GM21526 (cell line): ENCODE data around the gene MUC5AC.

Experiments used
- ATAC-seq: cut with Tn5 transposase; IDR thresholded peaks from one replicate; pipeline ENCODE4 v1.9.1; 2021; ENCODE audit warnings: moderate library complexity; ENCODE audit not compliant: unreplicated experiment, low FRiP score

The MUC5AC gene

DNA sequence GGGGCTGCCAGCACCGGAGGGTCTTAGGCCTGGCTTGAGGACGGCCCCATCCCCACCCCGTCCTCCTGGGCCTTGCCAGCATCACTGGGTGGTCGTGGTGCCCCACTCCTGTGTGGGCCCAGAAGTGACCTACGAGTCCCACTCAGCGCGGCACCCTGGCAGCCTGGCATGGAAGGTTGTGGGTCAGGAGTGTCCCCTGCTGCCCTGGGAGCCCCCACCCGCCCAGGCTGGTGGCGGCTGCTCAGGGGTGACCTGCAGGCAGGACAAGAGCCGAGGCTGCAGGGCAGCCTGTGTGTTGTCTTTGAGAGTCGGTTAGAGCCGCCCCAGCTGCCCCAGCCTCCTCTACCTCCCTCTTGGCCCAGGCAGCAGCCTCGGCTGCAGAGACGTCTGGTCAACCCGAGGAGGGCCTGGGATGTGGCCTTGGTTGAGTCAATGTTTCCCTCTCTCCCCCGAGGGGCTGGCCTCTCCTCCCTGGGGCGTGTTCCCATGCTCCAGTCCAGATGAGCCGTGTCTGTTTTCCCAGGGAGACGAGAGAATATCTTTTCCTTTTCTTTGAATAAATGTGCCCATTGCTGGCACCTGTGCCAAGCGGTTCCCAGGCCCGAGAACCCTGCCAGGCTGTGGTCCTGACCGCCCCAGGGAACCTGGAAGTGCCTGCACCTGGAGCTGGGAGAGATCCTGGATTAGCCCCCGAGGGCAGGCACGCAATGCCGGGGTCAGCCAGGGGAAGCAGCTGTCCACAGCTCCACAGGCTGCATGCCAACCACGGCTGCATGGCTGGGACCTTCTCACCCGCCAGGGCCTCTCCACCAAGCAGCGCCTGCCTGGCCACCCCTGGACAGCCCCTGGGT is 35.7 kb upstream of the MUC5AC start:
- ATAC-seq: no peak

DNA sequence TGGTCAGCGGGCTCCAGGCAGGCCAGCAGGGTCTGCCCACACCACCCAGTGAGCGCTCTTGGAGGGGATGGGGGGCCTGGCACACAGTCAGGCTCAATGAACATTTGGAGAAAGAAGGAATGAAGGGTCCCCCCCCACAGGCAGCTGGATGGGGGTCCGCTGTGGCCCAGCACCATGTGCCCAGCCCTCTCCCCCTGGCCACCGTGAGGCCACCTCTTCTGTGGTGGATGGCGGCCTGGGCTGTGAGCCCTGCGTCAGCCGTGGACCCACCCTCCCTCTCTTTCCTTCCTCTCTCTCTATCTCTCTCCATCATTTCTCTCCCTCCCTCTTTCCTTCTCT is 35.1 kb upstream of the MUC5AC start:
- no peak for ATAC-seq

DNA sequence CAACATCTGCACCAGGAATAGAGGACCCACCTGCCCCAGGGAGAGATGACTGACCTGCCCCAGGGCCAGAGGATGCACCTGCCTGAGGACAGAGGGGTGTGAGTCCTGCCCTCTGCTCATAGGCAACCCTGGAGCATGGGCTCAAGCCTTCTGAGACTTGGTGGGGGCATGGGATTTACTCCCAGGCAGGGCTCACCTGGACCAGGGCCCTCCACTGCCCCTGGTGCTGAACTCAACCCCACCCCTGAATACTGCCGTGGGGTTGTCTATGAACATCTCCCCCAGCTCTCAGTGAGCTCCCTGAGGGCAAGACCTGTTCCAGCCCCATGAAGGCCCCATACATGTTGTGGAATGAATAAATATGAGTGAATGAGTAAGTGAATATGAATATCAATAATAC is 33.8 kb upstream of the MUC5AC start:
- ATAC-seq: no peak

DNA sequence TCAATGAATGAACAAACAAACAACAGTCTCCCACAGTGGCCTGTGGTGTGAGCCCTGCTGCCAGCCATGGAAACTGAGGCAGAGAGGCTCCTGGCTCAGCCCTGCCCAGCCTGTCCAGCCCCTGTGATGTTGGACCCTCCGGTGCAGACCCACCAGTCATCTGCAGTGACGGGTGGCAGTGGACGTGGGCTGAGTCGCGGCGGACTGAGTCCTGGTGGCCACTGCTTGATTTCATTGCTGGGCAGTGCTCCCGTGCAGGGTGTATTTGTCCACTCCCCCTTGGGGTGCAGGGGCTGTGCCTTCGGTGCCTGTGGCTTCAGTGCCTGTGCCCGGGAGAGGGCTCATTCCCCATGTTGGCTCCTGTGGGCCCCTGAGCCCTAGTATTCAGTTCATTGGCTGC is 31.9 kb upstream of the MUC5AC start:
- no peak for ATAC-seq

DNA sequence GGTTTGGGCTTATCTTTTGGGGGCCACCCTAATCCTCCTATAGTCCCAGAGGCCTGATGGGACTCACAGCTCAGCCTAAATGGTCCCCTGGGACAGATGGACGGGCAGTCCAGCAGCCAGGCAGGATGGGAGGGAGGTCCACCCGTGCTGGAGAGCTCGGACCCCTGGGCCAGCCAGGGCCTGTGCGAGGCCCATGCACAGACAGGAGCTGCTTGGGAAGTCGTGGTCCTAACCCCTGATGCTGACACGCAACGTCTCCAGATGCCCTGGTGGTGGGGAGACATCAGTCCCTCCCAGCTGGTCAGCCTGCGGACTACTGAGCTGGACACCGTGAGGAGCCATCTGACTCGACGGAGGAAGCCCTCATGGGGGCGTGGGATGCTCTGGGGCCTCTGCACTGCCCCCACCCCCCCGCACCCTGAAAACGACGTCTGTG is 31.2 kb upstream of the MUC5AC start:
- ATAC-seq: no peak

DNA sequence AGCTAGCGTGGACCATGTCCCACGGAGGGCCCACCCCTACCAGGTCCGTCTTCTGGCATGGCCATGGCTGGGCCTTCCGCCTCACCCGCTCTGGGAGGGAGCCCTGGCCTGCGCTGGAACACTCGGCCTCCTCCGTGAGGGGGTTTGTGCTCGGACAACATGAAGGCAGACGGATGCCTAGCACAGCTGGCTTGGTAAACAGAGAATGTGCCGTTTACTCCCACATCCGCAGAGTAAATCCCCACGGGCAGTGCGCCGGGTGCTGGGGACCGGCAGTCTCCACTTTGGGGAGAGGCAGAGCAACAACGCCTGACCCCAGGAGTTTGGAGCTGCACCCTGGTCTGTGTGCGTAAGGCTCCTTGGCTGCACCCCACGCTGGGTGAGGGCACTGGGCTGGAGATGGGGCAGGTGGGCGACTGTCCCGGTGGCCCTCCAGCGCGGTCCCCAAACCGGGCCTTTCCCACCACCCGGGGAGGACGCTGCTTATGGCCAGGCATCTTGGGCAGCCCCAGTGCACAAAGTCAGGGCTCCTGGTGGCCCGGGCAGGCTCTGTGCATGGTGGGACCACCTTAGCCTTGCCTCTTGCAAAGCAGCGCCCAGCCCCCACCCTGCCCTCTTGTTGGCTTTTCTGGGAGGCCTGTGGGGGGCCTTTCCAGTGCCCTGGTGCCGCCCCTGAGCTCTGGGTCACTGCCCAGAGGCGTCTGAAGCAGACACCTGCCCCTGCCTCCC is 30.7 kb upstream of the MUC5AC start:
- ATAC-seq: no peak

DNA sequence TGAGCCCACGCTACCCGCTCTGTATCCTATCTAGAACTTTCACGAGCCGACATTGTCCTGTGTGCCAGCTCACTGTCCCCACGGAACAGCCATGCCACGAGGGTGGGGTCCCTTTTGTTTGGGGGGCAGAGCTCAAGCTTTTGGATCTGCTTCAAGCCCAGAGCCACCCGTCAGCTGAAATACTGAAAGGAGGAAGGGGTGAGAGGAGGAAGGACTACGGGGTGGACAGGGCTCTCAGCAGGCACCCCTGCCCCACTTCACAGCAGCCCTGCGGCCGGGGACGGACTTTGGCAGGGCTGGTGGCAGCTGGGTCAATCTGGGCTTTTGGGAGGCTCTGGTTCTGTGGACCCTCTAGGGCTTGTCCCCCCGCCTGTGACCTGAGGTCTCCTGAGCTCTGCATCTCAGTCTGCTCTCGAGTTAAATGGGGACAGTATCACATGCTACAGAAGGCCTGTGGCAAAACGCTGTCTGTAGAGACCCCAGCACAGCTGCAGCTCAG is 30.0 kb upstream of the MUC5AC start:
- ATAC-seq: no peak

DNA sequence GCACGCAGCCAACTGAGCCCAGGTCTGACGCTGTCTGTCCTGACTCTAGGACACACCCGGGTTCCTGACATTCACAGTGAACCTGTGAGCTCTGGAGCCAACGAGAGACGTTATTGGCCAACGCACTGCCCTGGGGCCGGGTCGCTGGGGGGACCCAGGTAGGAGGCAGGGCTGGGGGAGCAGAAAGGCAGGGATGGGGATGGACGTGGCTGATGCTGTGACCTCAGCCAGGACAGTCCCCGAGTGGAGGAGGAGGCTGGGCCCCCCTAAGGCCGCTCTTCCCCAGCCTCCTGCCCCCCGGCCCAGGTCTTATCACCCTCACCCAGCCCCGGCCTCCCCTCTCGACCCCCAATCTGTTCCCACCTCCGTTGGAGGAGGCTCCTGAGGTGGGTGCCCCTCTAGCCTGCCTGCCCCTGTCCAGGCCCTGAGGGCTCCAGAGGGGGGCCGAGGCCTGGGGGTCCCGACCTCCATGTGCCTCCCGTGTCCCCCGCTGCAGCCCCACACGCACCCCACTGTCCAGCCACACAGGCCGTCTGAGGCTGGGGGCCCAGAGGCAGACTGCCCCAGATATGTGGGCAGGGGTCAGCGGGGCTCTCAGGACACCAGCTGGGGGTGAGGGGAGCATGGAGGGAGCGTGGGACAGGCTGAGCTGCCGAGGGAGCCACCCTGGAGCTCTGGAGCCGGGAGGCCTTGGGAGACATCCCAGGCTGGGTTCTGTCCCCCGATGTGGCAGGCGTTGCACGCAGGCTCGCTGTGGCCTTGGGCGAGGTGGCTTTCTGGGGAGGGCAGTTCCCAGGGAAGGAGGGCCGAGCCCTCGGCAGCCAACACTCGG is 29.2 kb upstream of the MUC5AC start:
- no peak for ATAC-seq

DNA sequence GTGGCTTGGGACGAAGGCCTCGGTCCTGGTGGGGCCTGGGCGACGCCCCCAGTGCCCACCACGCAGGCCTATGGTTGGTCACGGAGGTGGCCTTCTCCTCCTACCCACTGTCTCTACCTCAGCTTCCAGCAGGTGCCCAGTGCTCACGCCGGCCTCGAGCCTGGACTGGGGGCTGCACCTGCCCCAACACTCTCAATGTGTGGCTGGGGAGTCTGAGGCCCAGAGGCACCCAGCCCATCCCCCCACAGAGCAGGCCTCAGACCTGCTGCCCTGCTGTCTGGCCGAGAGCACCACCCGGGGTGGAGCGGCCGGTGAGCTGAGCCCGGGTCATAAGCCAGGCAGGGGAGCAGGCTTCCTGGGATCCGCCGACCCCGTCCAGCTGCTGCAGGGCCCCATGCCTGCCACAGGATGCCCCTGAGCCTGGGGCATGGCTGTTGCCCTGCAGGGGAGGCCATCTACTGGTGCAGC is 28.6 kb upstream of the MUC5AC start:
- no peak for ATAC-seq

DNA sequence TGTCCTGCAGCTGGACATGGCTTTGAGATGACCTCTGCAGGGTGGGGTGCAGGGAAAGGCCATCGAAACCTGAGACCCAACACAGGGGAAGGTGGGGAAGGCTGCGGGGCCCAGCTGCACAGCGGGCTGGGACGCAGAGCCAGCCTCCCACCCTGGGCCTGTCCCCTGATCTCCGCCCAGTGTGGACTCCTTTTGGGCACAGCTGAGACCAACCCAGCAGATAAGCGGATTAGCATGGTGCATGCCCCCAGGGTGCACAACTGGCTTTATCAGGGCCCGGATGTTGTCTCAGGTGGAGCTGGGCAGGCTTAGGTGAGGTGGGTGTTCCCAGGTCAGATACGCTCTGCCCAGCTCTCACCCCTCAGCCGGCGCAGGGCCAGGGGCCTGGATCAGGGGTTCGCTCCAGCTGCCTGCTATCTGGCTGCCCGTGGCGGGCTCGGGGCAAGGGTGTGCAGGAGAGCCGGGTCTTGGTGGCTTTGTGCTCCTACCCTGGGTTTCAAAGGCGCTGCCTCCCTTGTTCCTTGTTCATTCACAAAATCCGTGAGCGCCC is 28.1 kb upstream of the MUC5AC start:
- ATAC-seq: no peak

DNA sequence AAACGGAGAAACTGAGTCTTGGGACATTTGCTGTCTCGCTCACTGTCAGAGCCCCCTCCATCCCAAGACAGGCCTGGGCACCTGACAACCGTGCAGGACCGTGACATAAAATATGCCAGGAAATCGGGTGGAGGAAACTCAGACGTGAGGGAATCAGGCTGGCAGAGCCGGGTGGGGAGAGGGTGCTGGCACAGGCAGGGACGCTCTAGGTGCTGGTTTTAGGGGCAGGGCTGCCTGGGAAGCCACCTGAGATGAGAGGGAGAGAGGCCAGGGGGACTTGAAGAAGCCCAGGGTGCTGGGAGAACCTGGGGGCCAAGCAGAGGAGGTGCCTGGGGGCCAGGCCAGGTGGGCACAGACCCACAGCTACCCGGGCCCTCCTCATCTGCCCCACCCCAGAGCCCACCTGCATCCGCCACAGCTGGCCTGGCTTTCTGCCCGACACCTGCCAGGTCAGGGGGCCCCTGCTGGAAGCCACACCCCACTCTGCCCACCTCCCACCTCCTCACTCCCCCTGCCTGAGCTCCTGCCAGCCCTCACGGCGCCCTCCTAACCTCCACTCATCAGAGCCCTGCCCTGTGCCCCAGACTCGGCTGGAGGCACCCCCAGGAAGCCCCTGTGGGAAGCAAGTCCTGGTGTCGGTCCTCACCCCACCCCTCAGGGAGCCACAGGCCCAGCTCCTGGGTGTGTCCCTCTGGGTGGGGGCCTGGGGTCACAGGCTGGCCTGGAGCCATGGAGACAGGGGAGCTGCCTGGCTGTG is 27.3 kb upstream of the MUC5AC start:
- ATAC-seq: no peak

DNA sequence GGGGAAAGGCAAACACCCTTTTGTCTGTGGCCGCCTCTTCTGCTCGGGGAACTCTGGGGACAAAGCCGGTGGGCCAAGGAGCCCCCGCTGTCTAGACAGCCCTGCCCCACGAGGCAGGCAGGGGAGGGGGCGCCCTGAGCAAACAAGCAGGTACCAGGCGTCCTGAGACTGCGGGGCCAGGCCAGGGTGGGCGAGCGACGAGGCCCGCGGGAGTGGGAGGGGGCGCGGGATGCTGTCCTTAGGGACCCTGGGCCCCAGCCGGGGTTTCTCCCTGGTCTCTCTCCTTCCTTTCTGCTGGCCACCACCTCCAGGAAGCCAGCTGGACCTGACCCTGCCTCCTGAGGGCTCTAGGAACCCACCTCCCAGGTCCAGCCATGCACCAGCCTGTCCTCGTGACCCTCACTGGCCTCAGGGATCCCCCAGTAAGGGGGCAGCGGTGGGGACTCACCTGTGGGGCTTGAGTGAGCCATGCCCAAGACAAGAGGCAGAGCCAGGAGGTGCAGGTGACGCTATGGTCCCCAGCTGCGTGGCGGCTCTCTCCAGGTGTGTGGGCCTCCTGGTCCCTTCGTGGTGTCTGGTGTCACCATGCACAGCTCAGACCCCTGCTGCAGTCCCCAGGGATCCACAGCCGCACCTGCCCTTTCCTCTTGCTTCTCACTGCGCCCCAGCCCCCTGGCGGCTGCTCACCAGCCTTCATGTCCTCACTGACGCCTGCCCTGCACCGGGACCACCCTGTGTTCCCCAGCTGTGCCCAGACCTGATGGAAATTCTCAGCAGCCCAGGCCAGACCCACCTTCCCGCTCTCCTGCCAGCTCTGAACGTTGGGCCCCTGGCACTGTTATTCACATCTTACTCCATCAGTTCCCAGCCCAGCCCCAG is 26.5 kb upstream of the MUC5AC start:
- no peak for ATAC-seq

DNA sequence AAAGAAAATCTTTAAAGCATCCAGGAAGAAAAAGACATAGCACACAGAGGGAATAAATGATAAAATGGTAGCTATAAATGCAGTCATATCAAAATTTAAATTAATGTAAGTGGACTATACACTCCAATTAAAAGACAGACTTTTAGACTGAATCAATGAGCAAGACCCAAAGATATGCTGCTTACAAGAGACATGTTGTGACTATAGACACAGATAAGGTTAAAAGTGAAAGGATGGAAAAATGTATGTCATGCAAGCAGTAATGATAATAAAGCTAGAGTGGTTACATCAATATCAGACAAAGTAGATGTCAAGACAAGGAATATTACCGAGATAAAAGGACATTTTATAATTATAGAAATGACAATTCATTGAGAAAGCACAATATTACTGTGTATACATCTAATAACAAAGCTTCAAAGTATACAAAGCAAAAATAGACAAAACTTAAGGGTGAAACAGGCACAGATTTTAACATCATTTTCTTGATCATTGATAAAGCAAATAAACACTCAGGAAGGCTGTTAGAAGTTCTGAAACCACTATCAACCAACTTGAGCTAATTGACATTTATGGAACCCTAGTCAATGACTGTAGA is 22.8 kb upstream of the MUC5AC start:
- ATAC-seq: no peak

DNA sequence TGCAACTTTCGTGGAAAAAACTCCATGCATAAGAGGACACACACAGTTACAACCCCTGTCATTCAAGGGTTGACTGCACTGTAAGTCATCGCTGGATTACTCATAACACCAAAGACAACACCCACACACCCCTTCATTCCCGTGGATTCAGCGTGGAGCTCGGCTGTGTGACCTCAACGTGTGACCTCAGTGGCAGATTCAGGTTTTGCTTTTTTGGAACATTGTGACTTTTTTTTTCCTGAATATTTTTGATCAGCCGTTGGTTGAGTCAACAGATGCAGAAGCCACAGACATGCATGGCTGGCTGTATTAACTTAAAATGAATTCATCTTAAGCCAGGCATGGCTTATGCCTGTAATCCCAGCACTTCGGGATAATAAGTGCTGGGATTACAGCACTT is 19.7 kb upstream of the MUC5AC start:
- ATAC-seq: no peak

DNA sequence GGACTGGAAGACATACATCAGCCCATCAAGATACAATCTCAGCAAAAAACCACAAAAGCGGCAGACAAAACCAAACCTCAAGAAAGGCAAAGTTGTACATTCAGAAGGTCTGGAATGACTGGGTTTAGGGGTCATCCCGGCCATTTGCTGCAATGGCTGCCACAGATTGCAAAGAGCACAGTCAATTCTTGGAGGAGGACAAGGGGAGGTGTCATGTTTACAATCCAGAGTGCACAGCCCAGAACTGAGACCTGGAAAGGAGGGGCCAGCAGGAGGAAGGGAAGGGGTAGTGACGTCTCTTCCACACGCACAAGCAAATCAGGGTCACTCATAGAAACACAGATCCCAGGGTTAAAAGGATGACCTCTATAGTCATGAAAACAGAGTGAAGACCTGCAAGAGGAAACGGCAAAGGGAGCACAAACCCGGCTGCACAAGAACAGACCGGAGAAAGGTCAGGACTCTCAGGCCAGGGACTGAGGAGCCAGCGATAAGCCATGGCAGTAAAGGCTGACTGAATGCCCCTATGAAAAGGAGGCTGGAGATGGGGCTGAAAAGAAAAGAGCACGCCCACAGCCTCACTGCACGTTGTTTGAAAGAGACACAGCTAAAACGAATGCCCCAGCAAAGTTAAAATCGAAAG is 18.2 kb upstream of the MUC5AC start:
- no peak for ATAC-seq

DNA sequence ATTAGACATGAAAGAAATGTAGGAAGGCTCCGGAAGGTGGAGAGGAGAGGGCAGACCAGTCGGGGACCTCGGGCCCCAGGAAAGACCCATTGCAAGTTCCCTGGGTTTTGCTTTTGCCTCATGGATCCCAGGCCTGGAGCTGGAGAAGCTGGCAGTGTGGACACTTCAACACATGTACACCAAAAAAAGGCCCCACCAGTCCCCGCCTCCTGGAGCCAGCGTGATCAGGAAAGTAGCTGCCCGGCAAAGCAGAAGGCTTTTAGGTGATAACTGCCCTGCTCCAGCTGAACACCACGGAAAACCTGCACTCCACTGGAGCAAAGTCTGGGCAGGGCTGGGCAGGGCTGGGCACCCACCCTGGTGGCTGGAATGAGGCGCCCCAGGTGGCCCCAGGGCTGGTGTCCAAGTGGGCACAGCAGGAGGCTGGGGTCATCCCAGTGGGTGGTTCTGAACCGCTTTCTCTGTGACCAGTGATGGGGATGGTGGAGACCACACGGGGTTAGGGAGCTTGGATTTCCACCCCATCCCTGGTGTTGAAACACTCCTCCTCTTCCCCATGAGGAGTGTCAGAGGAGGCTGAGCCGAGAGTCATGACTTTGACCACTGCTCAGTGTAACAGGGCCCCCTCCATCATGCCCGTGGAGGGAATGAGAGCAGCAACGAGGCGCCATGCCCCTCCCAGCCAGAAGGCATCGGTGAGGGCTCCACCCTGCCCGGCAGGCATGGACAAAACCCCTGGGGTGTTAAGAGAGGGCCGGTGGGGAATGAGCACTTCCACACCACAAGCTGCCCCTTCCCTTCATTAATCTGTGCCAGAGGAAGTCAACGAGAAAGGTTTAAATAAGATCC is 16.9 kb upstream of the MUC5AC start:
- no peak for ATAC-seq

DNA sequence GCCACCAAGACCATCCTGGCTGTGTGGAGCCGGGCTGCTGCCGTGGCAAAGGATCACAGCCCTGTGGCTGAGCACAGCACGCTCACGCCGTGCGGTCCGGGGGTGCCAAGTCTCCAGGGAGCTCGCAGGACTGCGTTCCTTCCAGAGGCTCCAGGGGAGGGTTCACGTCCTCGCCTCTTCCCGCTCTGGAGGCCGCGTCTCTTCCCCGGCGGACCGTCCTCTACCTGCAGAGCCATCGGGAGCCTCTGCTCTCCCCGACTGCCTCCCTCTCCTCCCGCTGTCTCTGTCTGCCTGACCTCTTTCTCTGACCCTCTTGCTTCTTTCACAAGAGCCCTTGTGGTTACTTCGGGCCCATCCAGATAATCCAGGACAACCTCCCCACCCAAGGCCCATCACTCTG is 11.4 kb upstream of the MUC5AC start:
- ATAC-seq: no peak
